ENCODE results near the gene BTD. TPM values are rescaled to one million over a fixed set of nuclear protein-coding genes. Genes with fewer than 3 reads are reported as not detected.

Gene BTD
- total and polyA plus RNA-seq, 9 donors: 19.8 to 44.1 (median 30.2) TPM

DNA sequence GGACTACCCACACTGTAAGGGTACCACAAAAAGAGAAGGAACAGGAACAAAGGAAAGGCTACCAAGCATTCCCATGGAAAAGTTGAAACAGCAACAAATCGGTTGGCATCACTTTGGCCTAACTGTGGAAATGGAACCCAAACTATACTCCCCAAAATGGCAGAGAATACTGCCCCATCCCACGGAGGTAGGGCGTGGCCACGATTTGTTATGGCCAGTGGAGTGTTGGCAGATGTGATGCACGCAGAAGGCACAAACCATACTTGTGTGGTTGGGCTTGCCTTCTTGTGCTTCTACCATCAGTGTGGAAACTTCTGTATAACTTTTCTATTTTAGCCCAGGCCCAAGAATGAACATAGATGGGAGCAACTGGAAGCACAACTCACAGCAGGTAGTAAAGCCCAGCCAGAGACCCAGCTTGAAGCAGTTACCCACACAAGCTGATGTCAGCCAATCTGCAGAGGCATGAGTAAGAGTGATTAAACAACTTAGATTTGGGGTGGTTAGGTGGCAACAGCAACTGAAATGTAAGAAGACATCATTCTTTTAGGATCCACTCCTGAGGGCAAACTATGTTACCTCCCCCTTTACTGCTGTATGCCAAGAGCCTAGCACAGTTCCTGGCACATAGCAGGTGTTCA is 64.1 kb downstream of the BTD start:
- DNase-seq: no peak
- 92 to 97% (median 93%) methylated on average over 5 of the region's 5 CpGs for WGBS, 3 donors
- Histone ChIP-seq H3K27ac (no peak overlapping the region), H3K36me3 (no peaks in the 10 kb centered on the region), H3K27me3 (no peaks in the 10 kb centered on the region), H3K9me3 (no peaks in the 10 kb centered on the region), H3K4me1 (ENCODE audit: insufficient read depth) (no peaks in the 10 kb centered on the region), H3K4me3 (no peak overlapping the region)
- TF ChIP-seq, protein P1, sequence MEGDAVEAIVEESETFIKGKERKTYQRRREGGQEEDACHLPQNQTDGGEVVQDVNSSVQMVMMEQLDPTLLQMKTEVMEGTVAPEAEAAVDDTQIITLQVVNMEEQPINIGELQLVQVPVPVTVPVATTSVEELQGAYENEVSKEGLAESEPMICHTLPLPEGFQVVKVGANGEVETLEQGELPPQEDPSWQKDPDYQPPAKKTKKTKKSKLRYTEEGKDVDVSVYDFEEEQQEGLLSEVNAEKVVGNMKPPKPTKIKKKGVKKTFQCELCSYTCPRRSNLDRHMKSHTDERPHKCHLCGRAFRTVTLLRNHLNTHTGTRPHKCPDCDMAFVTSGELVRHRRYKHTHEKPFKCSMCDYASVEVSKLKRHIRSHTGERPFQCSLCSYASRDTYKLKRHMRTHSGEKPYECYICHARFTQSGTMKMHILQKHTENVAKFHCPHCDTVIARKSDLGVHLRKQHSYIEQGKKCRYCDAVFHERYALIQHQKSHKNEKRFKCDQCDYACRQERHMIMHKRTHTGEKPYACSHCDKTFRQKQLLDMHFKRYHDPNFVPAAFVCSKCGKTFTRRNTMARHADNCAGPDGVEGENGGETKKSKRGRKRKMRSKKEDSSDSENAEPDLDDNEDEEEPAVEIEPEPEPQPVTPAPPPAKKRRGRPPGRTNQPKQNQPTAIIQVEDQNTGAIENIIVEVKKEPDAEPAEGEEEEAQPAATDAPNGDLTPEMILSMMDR (IDR thresholded peaks at IDR 0.05): no peak
- TF ChIP-seq EP300 (IDR thresholded peaks at IDR 0.05) (no peak), POLR2A (IDR thresholded peaks at IDR 0.05) (no peak)
- intact Hi-C loops (cut with DNase I): no loop called here

DNA sequence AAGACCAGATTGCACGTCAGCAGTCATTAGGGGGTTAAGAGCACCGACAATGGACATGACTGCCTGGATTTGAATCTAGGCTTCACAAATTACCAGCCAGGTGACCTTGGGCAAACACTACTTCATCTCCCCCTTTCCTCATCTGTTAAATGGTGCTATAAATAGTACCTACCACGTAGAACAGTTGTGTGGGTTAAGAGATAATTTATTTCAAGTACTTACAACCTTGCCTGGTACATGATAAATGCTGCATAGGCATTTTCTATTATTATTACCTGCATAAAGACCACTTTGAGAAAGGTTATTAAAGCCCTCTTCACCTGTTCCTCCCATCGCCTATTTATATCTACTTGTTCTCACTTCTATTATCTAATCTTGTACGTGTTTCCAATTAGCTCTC is 64.7 kb downstream of the BTD start:
- no peaks in the 10 kb centered on the region for H3K4me1 ChIP-seq (ENCODE audit: insufficient read depth)
- 75 to 85% (median 84%) methylated on average over 5 of the region's 5 CpGs for WGBS, 3 donors
- H3K36me3 ChIP-seq: no peaks in the 10 kb centered on the region
- no peak overlapping the region for H3K27ac ChIP-seq
- H3K4me3 ChIP-seq: no peak overlapping the region
- no peak for DNase-seq
- no peaks in the 10 kb centered on the region for H3K27me3 ChIP-seq
- intact Hi-C loops (cut with DNase I): no loop called here
- H3K9me3 ChIP-seq: no peaks in the 10 kb centered on the region
- no peak for TF ChIP-seq EP300 (IDR thresholded peaks at IDR 0.05)
- TF ChIP-seq POLR2A (IDR thresholded peaks at IDR 0.05): no peak
- TF ChIP-seq, protein P1 (IDR thresholded peaks at IDR 0.05): no peak

DNA sequence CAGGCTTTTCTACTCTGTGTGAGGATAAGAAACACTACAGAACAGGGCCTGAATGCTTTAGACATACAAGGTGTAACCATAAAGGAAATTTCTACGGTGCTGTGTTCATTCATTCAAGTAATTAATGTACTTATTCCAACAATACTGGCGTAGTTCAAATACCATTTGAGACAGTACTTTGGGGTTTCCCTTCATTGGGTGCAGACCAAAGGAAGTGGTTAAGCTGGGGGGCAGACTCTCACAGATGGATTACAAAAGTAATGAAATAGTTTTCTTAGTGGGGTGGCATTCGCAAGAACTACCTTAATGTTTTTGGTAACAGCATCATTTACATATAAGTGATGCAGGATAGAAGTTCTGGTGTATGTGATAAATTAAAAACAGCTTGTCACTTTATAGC is 65.9 kb downstream of the BTD start:
- Histone ChIP-seq H3K36me3 (no peaks in the 10 kb centered on the region), H3K9me3 (no peaks in the 10 kb centered on the region), H3K27ac (no peak overlapping the region), H3K4me1 (ENCODE audit: insufficient read depth) (no peaks in the 10 kb centered on the region), H3K27me3 (no peaks in the 10 kb centered on the region), H3K4me3 (no peak overlapping the region)
- intact Hi-C loops (cut with DNase I): no loop called here
- TF ChIP-seq EP300 (IDR thresholded peaks at IDR 0.05): no peak
- TF ChIP-seq POLR2A (IDR thresholded peaks at IDR 0.05): no peak
- DNase-seq: no peak
- WGBS, 3 donors: 94 to 96% (median 95%) methylated on average over 3 of the region's 3 CpGs

DNA sequence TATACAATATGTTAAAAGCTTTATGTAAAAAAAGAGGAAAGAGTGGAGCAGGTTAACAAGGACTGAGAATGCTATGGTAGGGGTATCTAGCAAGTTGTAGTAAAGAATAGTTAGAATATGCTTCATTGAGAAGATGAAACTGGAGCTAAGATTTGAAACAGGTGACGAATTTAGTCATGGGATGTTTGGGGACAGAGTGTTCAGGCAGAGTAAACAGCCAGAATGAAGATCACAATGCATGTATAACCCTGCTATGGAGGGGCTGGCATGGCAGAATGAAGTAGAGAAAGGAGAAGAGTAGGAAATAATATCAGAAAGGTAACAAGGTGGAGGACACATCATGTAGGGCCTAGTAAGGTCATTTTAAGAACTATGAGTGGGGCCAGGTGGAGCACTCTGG is 72.0 kb downstream of the BTD start:
- intact Hi-C loops (cut with DNase I): no loop called here
- Histone ChIP-seq H3K4me3 (no peak overlapping the region), H3K27me3 (no peaks in the 10 kb centered on the region), H3K4me1 (ENCODE audit: insufficient read depth) (no peaks in the 10 kb centered on the region), H3K36me3 (no peaks in the 10 kb centered on the region), H3K9me3 (no peaks in the 10 kb centered on the region), H3K27ac (no peak overlapping the region)
- 90 to 92% (median 92%) methylated on average over 1 of the region's 1 CpG for WGBS, 3 donors
- no peak for DNase-seq
- TF ChIP-seq EP300 (IDR thresholded peaks at IDR 0.05) (no peak), POLR2A (IDR thresholded peaks at IDR 0.05) (no peak)
- TF ChIP-seq, protein P1 (IDR thresholded peaks at IDR 0.05): no peak

DNA sequence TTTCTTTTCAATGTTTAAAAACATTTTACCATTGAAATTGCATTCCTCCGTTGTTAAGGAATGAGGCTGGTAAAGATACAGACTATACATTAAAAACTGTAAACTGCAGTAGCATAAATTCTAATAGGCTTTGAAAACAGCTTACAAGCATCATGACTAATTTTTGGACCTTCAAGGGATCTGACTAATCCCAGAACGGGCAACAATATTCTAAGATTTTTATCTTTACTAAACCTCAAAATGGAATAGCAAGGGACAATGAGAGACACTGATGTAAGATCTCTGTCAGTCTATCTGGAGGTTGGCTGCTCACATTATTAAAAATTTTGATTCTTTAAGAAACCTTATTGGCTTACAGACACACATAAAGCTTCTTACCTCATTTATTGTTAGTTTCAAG is 74.7 kb downstream of the BTD start:
- Histone ChIP-seq H3K36me3 (no peaks in the 10 kb centered on the region), H3K4me3 (no peak overlapping the region), H3K27me3 (no peaks in the 10 kb centered on the region), H3K27ac (no peak overlapping the region), H3K9me3 (no peaks in the 10 kb centered on the region), H3K4me1 (ENCODE audit: insufficient read depth) (no peaks in the 10 kb centered on the region)
- no peak for DNase-seq
- 85 to 94% (median 89%) methylated on average over 2 of the region's 2 CpGs for WGBS, 3 donors
- intact Hi-C loops (cut with DNase I): no loop called here
- TF ChIP-seq, protein P1 (IDR thresholded peaks at IDR 0.05): no peak
- TF ChIP-seq POLR2A (IDR thresholded peaks at IDR 0.05) (no peak), EP300 (IDR thresholded peaks at IDR 0.05) (no peak)

Measured in ovary (tissue), 9 donors.